T-helper 2 cell (primary cell): ENCODE measurements around the gene NDUFB10.
A peak's percentile ranks its signal among the peaks of the same experiment; 100 is the strongest.
"Not testable (repeated sequence)": the region's sequence is repeated elsewhere in the genome, so short reads cannot be mapped to it uniquely, and the experiment has no call there.

Experiments
- DNase-seq, 5 experiments: peaks; one replicate each; pipeline versions ENCODE4 v3.0.0 to v3.0.0-alpha.2; 2012 to 2022
- total RNA-seq, 2 donors: gene quantifications; one replicate each; lab custom pipeline; 2026; lab: John Stamatoyannopoulos, UW

Gene NDUFB10
- 14.7 to 29.9 reads per million in 2 donors for total RNA-seq

DNA sequence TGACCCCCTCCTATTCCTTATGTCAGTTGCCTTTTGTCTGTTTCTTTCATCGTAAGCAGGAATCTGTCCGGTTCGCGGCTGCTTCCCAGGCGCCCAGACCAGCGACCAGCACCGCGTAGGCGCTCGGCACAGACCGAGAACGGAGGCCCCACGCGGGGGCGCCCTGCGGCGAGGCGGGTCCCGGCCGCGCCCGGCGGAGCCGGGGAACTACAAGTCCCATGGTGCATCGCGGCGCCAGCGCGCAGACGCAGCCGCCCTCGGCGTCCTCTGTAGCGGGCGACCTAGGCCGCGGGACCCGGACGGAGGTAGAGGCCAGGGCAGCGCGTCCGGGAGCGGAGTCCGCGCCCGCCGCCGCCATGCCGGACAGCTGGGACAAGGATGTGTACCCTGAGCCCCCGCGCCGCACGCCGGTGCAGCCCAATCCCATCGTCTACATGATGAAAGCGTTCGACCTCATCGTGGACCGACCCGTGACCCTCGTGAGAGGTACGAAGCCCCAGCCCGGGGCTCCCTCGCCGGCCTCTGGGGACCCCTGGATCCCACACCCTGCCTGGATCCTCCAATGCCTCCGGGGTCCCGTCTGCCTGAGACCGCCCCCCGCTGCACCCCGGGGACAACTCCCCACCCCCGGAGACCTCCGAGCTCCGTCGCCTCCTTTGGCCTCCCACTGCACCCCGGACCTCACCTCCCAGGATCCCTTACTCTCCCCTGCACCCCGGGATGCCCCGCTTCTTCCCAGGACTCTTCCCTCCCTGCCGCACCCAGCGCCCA is at the start of gene NDUFB10:
Gene NDUFB10 (plus strand): TSS at position 270 of the 771 bp plus-strand sequence. CDS start 87 bp downstream, at position 357.
- DNase-seq: peak; percentile 80 to 91 (median 86)

DNA sequence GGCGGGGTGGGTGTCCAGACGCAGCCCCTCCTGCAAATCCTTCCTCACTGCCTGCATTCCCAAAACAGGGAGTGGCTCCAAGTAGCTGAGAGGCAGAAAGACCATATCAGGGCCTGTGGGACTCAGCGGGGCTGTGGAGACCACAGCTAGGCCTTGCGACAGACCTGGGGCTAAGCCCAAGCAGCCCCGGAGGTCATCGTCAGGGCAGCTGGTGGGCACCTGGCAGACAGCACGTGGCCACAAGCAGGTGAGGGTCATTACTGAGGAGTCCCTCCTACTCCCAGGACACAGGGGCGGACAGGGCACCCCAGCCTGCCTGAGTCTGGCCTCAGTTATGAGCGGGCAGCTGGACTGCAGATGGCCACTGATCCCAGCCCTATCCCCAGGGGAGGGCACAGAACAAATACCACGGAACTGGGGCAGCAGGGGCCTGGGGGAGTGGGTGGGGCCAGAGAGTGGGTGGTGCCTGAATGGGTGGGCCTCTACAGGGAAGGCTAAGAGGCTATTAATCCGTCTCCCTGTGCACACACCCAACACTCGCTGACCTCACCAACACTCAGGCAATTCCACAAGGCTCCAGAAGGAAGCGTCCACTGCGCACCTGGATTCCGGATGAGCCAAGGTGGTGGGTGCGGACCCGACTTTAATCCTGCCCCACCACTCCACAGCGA is 49.6 kb upstream of the NDUFB10 start:
- DNase-seq: no peak

DNA sequence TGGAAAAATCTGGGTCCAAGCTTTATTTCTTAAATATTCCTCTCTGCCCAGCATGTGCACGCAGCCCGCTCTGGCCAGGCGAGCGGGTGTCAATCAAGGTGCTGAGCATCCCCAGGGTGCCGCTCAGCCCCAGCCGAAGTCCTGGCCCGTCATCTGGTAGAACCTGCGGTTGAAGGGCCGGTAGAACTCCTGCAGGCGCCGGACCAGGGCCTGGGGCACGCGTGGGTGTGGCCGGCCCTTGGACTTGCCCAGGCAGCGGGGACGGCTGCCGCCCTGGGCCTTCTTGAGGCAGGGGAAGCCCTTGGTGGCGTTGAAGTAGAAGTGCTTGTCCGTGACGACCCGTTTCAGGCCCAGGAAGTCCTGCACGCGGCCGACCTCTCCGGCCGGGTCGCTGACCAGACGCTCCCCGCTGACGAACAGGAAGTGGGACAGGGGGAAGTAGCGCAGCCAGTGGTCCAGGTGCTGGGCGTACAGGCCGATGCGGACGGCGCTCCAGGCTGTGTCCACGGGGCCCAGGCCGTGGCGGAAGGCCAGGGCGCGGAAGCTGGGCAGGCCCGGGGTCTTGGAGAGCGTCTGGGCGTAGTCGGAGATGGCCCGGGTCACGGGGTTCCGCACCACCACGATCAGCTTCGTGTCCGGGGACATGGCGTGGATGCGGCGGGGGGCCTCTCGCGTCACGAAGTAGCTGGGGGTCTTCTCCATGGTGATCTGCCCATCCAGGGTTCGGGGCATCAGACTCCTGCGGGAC is 47.7 kb upstream of the NDUFB10 start:
- no peak for DNase-seq

- no peak for DNase-seq
Observed at GRCh38 chr16:1912215-1912543, 47.2 kb upstream of the NDUFB10 start.

- no peak for DNase-seq
Observed at GRCh38 chr16:1913327-1914083, 45.8 kb upstream of the NDUFB10 start.

DNA sequence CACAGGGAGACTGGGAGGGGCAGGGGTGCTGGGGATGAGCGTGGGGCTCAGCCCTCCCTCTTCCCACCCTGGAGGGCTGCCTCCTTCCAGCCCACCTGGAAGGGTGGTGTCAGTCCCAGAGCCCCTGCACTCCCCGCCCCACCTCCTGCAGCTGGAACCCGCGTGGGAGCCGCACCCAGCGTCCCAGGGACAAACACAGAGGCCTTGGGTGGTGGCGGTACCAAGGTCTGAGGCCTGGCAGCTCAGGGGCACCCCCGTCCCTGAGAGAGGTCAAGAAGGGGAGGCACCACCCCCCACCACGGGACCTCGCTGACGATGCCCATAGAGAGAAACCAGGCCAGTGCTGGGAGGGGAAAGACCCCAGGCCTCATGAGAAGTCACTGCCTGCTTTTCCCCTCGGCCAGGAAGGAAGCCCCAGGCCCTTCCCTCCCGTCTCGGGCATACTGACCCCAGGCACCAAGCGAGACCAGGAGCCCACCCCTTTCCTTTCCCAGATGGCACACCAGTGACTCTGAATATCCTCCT is 45.2 kb upstream of the NDUFB10 start:
- no peak for DNase-seq

GRCh38 chr16:1914988-1915387 is 44.4 kb upstream of the NDUFB10 start:
- DNase-seq: no peak

DNA sequence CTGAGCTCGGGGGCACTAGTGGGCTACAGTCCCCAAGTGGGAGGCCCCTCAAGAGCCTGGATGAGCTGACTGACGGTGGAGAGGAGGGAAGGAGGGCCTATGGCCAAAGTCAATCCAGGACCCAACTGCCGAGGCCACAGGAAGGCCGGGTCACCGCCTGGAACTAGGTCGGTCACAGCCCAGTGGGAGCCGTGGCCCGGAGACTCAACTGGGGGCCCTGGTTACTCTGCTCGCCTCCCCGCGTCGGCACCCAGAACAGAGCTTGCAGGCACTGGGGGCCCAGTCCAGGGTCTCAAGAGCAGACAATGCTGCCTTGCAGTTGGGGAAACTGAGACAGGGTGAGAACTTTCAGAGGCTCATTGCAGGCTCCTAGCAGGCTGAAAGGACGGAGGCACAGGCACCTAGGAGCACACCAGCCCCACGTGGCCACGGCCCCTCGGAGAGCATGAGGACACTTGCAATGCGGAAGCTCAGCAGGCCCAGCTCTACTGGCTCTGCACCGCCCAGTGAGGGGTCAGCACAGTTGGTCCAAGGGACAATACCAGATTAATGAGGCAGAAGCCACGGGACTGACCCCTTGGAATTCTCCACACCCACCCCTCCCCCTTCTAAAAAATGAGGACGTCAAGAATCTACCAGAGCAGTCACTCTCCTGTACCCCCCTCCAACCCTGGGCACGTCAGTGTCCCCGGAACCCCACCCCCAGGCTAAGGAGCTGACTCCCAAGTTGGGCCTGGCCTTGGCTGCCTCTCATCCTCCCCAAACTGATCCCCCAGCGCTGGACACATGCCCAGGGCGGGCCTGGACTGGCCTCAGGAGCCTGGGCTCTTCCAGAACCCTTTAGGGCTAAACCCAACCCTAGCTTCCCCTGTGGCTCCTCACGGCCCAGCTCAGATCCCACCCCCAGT is 43.4 kb upstream of the NDUFB10 start:
- no peak for DNase-seq

- DNase-seq: no peak
Observed at GRCh38 chr16:1916640-1916990, 42.7 kb upstream of the NDUFB10 start.

- no peak for DNase-seq
Observed at GRCh38 chr16:1917056-1917664, 42.2 kb upstream of the NDUFB10 start.

DNA sequence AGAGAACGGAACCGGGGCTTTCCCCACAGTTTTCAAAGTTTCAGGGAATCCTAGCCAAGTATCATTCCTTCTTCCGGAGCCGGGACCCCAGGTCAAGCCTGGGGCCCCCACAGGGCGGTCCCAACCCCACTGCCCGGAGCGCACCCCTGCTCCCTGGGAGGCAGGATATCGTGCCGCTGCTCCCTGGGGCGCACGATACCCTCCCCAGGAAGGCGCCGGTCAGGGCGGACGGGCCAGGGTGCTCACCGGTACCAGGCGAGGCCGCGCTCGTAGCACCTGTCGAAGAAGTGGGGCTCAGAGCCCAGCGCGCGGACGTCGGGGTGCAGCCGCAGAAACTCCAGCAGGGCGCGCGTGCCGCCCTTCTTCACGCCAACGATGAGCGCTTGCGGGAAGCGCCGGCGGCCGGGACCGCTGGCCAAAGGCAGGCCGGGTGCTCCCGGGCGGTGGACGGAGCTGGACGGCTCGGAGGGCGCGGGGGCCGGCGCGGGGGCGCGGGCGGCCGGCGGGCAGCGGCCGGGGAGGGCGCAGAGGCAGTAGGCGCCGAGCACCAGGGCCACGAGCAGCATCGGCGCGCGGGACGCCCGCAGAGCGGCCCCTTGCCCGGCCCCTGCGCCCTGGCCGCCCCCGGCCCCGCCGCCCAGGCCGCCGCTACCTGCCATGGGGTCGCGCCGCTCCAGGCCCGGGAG is 41.5 kb upstream of the NDUFB10 start:
- no peak for DNase-seq

- no peak for DNase-seq
Observed at GRCh38 chr16:1918351-1919326, 40.7 kb upstream of the NDUFB10 start, which contains the start of gene HS3ST6. TSS of gene HS3ST6 (minus strand) at chr16:1918415. CDS start at chr16:1918323, 92 bp downstream.

DNA sequence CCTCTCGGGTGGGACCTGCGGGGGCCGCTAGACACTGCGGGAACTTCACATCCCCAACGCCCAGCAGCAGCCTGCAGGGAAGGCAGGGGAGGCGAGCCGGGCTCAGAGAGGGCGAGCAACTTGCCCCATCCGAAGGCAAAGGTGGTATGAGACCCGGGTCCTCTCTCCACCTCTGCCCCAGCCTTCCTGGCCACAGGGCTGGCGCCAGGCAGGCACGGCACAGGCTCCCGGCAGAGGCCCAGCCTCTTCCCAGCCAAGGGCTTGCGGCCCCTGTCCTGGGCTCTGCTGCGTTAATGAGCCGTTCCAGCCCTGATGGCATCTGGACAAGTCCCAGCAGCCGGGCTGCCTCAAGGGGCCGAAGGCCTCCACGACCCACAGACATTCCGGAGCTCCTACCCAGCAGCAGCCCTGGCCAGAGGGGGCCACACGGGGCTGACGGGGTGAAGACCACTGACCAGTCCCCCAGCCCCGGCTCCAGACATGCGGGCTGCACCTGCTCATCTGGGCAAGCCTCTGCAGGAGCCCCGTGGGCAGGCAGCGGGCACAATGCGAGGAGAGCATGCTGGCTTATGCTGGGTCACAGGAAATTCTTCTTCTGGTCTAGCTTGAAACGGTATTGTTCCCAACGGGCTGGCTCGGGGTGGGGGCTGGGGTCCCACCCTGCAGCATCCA is 39.9 kb upstream of the NDUFB10 start:
- no peak for DNase-seq

GRCh38 chr16:1920122-1920521 is 39.2 kb upstream of the NDUFB10 start:
- not testable (repeated sequence) for DNase-seq

DNA sequence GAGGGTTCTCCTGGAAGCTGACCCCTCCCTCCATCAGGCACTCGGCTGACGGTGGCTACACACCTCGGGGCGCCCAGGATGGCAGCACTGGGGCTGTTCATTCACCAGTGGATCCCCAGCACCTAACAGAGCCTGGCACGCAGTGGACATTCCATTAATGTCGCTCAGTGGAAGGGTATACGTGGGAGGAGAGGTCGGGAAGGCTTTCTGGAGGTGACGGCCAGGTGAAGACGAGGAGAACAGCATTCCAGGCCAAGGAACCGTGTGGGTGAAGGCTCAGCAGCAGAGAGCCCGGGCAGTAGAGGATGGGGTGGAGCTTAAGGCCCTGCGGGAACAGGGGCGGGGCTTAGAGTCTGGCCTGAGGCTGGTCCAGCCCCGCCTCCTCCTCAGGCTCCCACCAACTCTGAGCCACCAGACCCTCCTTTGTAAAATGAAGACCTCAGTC is 38.6 kb upstream of the NDUFB10 start:
- DNase-seq: no peak

GRCh38 chr16:1922357-1922756 is 37.0 kb upstream of the NDUFB10 start:
- no peak for DNase-seq

DNA sequence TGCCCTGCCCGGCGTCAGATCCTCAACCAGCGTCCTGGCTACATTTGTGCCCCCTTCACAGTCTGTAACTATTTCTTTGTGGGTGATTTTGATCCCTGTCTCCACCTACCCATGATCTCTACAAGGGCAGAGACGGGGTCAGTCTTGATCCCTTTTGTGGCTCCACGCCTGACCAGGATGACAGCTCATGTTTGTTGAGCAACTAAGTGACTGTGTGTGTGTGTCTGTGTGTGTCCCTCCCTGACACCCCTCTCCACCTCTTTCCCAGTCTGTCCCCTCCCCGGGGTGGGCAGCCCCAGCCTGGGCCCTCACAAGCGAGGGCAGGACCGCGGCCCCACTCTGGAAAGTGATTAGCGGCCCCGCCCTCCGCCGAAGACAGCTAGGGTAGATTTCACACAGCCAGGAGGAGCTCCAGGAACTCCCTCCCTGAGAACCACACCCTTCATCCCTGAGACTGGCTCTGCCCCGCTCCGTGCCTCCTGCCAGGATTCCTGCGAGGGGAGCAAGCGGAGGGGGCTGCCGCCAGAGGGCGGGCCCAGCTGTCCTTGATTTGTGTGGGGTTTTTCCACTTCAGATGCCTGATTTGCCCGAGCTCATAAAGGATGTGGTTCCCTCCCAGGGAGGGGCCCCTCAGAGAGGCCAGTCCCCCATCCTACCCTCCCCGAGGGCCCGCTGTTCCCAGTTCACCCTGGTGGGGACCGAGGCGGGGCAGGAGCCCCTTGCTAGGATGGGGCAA is 35.9 kb upstream of the NDUFB10 start:
- no peak for DNase-seq

- no peak for DNase-seq
Observed at GRCh38 chr16:1924095-1924494, 35.2 kb upstream of the NDUFB10 start.
